Astrocyte (in vitro differentiated cells and primary cell): ENCODE results near the gene ADCY2. TPM values are rescaled to one million over a fixed set of nuclear protein-coding genes. Genes with fewer than 3 reads are reported as not detected.

ENCODE experiments used
- DNase-seq: peaks from one replicate; pipeline ENCODE4 v3.0.0-alpha.2; 2010; ENCODE audit warnings: low read depth
- FAIRE-seq: peaks from 2 replicates; lab custom pipeline; 2011; peaks lifted over from hg19 to GRCh38; lab: Jason Lieb, UNC
- H2AFZ ChIP-seq: 2 replicates; pipeline ENCODE4 v1.6.0; 2012; ENCODE audit warnings: low read depth, low read length, inconsistent platforms
- H3K27ac ChIP-seq: 2 replicates; pipeline ENCODE4 v1.5.1; 2011; ENCODE audit warnings: low read depth, low read length, inconsistent platforms
- H3K27me3 ChIP-seq: 2 replicates; pipeline ENCODE4 v1.6.0; 2011; ENCODE audit warnings: low read length, inconsistent platforms; ENCODE audit not compliant: insufficient read depth
- H3K36me3 ChIP-seq: 2 replicates; pipeline ENCODE4 v1.5.1; 2011; ENCODE audit warnings: low read length, inconsistent platforms; ENCODE audit not compliant: insufficient read depth
- H3K4me1 ChIP-seq: 2 replicates; pipeline ENCODE4 v1.5.1; 2011; ENCODE audit warnings: low read length, inconsistent platforms; ENCODE audit not compliant: insufficient read depth
- H3K4me2 ChIP-seq: 2 replicates; pipeline ENCODE4 v1.6.0; 2012; ENCODE audit warnings: low read length, inconsistent platforms
- H3K4me3 ChIP-seq: 2 replicates; pipeline ENCODE4 v1.5.1; 2011; ENCODE audit warnings: low read depth, mild to moderate bottlenecking, low read length, inconsistent platforms; ENCODE audit not compliant: insufficient read depth
- H3K79me2 ChIP-seq: 2 replicates; pipeline ENCODE4 v1.6.0; 2012; ENCODE audit warnings: mild to moderate bottlenecking, low read length, inconsistent platforms; ENCODE audit not compliant: insufficient read depth
- H3K9ac ChIP-seq: 2 replicates; pipeline ENCODE4 v1.6.0; 2012; ENCODE audit warnings: mild to moderate bottlenecking, low read length, inconsistent platforms
- H3K9me3 ChIP-seq: 2 replicates; pipeline ENCODE4 v1.5.1; 2012; ENCODE audit warnings: low read depth, mild to moderate bottlenecking, low read length, inconsistent platforms; ENCODE audit not compliant: insufficient read depth
- H4K20me1 ChIP-seq: 2 replicates; pipeline ENCODE4 v1.6.0; 2012; ENCODE audit warnings: low read length, inconsistent platforms; ENCODE audit not compliant: insufficient read depth
- H3K27ac Mint-ChIP-seq: one replicate; pipeline ENCODE4 v1.8.0; 2021; ENCODE audit warnings: mild to moderate bottlenecking, mixed read lengths; ENCODE audit not compliant: unreplicated experiment
- H3K27me3 Mint-ChIP-seq: one replicate; pipeline ENCODE4 v1.8.0; 2021; ENCODE audit warnings: low read depth, mixed read lengths; ENCODE audit not compliant: unreplicated experiment
- H3K36me3 Mint-ChIP-seq: one replicate; pipeline ENCODE4 v1.8.0; 2021; ENCODE audit warnings: low read depth, mixed read lengths; ENCODE audit not compliant: unreplicated experiment
- H3K4me1 Mint-ChIP-seq: one replicate; pipeline ENCODE4 v1.8.0; 2021; ENCODE audit warnings: low read depth, mixed read lengths; ENCODE audit not compliant: unreplicated experiment
- H3K4me3 Mint-ChIP-seq: one replicate; pipeline ENCODE4 v1.8.0; 2021; ENCODE audit warnings: mild to moderate bottlenecking, moderate library complexity, mixed read lengths; ENCODE audit not compliant: unreplicated experiment
- H3K9me3 Mint-ChIP-seq: one replicate; pipeline ENCODE4 v1.8.0; 2021; ENCODE audit warnings: mild to moderate bottlenecking, mixed read lengths; ENCODE audit not compliant: unreplicated experiment
- CTCF ChIP-seq: IDR thresholded peaks from 2 replicates; pipeline ENCODE4 v1.5.1; 2011; ENCODE audit warnings: low read depth, mild to moderate bottlenecking, inconsistent platforms, low read length, moderate library complexity; ENCODE audit not compliant: insufficient read depth
- EZH2 ChIP-seq: IDR thresholded peaks from 2 replicates; pipeline ENCODE4 v1.6.1; 2012; ENCODE audit warnings: mild to moderate bottlenecking, low read length, inconsistent platforms; ENCODE audit not compliant: insufficient read depth
- total RNA-seq: library from RNA; stranded (reverse); gene quantifications from 2 replicates; pipeline ENCODE4 v1.2.1, GENCODE V29; 2021

The ADCY2 gene
- total RNA-seq, 1 donor from 2014 or later, result 5.7 TPM

- Histone ChIP-seq H3K4me1 (no peaks in the 10 kb centered on the region), H3K9me3 (no peaks in the 10 kb centered on the region), H3K27me3 (no peaks in the 10 kb centered on the region), H3K4me3 (no peak overlapping the region), H2AFZ (no peak overlapping the region), H3K27ac (no peak overlapping the region), H3K4me2 (no peak overlapping the region), H4K20me1 (no peaks in the 10 kb centered on the region), H3K36me3 (no peaks in the 10 kb centered on the region), H3K9ac (no peak overlapping the region), H3K79me2 (no peaks in the 10 kb centered on the region)
- Mint-ChIP-seq H3K36me3 (no peaks in the 10 kb centered on the region), H3K9me3 (no peaks in the 10 kb centered on the region), H3K4me3 (no peak overlapping the region), H3K4me1 (no peaks in the 10 kb centered on the region), H3K27me3 (no peaks in the 10 kb centered on the region), H3K27ac (no peak overlapping the region)
- FAIRE-seq (no peak), DNase-seq (no peak)
- TF ChIP-seq EZH2 (no peak), CTCF (no peak)
Measured at GRCh38 chr5:7500256-7500655, 104.3 kb downstream of the ADCY2 start.

DNA sequence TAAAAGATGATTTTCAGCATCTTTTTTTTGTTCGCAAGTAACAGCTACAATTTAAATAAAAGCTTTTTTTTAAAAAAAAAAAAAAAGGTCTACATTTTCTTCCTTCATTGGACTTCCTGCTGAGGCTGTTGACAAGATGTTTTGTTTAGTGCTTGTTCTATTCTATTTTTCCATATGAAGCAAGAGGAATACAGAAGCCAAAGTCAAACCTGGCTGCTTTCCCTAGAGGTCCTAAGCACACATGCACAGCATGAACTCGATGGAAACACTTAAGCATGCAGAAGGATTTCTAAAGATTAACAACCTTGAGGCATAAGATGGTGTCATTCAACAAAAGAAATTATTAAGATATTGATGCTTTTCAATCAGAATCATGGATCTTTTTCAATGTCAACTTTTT, 105.1 kb downstream of the ADCY2 start:
- no peaks in the 10 kb centered on the region for H3K27me3 Mint-ChIP-seq
- Histone ChIP-seq H3K4me2 (no peak overlapping the region), H2AFZ (no peak overlapping the region), H3K4me1 (no peaks in the 10 kb centered on the region), H3K27me3 (no peaks in the 10 kb centered on the region), H3K36me3 (no peaks in the 10 kb centered on the region), H3K79me2 (no peaks in the 10 kb centered on the region), H3K27ac (no peak overlapping the region), H3K9ac (no peak overlapping the region), H3K9me3 (no peaks in the 10 kb centered on the region), H4K20me1 (no peaks in the 10 kb centered on the region), H3K4me3 (no peak overlapping the region)
- FAIRE-seq (no peak), DNase-seq (no peak)
- H3K36me3 Mint-ChIP-seq, result no peaks in the 10 kb centered on the region
- no peak overlapping the region for H3K4me3 Mint-ChIP-seq
- H3K27ac Mint-ChIP-seq, result no peak overlapping the region
- TF ChIP-seq CTCF (no peak), EZH2 (no peak)
- no peaks in the 10 kb centered on the region for H3K9me3 Mint-ChIP-seq
- H3K4me1 Mint-ChIP-seq, result no peaks in the 10 kb centered on the region

- Histone ChIP-seq H3K4me3 (no peak overlapping the region), H3K9ac (no peak overlapping the region), H3K79me2 (no peaks in the 10 kb centered on the region), H3K4me1 (no peaks in the 10 kb centered on the region), H3K36me3 (no peaks in the 10 kb centered on the region), H3K27ac (no peak overlapping the region), H2AFZ (no peak overlapping the region), H3K4me2 (no peak overlapping the region), H3K9me3 (no peaks in the 10 kb centered on the region), H3K27me3 (no peaks in the 10 kb centered on the region), H4K20me1 (no peaks in the 10 kb centered on the region)
- TF ChIP-seq EZH2, result no peak
- TF ChIP-seq CTCF, result no peak
- Mint-ChIP-seq H3K4me1 (no peaks in the 10 kb centered on the region), H3K27ac (no peak overlapping the region), H3K36me3 (no peaks in the 10 kb centered on the region), H3K27me3 (no peaks in the 10 kb centered on the region), H3K4me3 (no peak overlapping the region), H3K9me3 (no peaks in the 10 kb centered on the region)
- DNase-seq, result no peak
- no peak for FAIRE-seq
Measured at GRCh38 chr5:7503564-7503963, 107.6 kb downstream of the ADCY2 start.
